Measurements from ENCODE around the gene SETD5. TPM values are rescaled to one million over a fixed set of nuclear protein-coding genes. Genes with fewer than 3 reads are reported as not detected.

Gene SETD5
- total and polyA plus RNA-seq, 4 donors: 23.7 to 178 (median 67.6) TPM

GRCh38 chr3:9512456-9513045 lies 115.1 kb downstream of the SETD5 start:
- no peak for TF ChIP-seq CTCF (IDR thresholded peaks at IDR 0.05; ENCODE audit: control extremely low read depth, extremely low read depth)
- H3K9me3 ChIP-seq (ENCODE audit: control insufficient read depth in 4 of 4, insufficient read depth in 3 of 4, low read length in 3 of 4): no peaks in the 10 kb centered on the region
- H3K27ac ChIP-seq (ENCODE audit: low read depth in 1 of 2, low read length in 1 of 2): no peak overlapping the region
- H3K4me3 ChIP-seq: no peak overlapping the region
- H3K4me1 ChIP-seq (ENCODE audit: control insufficient read depth in 5 of 5, insufficient read depth in 5 of 5, low read length in 5 of 5): no peaks in the 10 kb centered on the region
- no peak for DNase-seq
- H3K9ac ChIP-seq (ENCODE audit: insufficient read depth in 1 of 2, low read length in 2 of 2): no peak overlapping the region
- WGBS, 2 donors: 68 to 71% methylated on average over 7 of the region's 7 CpGs
- peaks cover 0 to 8% (median 3%) of the 10 kb centered on the region in 3 donors for H3K27me3 ChIP-seq (ENCODE audit: control insufficient read depth in 3 of 3, insufficient read depth in 3 of 3, low read length in 2 of 3)
- ATAC-seq (ENCODE audit: insufficient read depth, low FRiP score): no peak
- no peaks in the 10 kb centered on the region for H3K36me3 ChIP-seq (ENCODE audit: control insufficient read depth in 4 of 4, insufficient read depth in 4 of 4, low read length in 4 of 4)

GRCh38 chr3:9514306-9514705 lies 116.9 kb downstream of the SETD5 start:
- WGBS, 2 donors: 71 to 80% methylated on average over 4 of the region's 4 CpGs
- no peak for DNase-seq

GRCh38 chr3:9514956-9515355 lies 117.5 kb downstream of the SETD5 start:
- ATAC-seq (ENCODE audit: insufficient read depth, low FRiP score): no peak
- no peaks in the 10 kb centered on the region for H3K36me3 ChIP-seq (ENCODE audit: control insufficient read depth in 4 of 4, insufficient read depth in 4 of 4, low read length in 4 of 4)
- no peaks in the 10 kb centered on the region for H3K27me3 ChIP-seq (ENCODE audit: control insufficient read depth in 3 of 3, insufficient read depth in 3 of 3, low read length in 2 of 3)
- H3K4me3 ChIP-seq: no peak overlapping the region
- H3K9me3 ChIP-seq (ENCODE audit: control insufficient read depth in 4 of 4, insufficient read depth in 3 of 4, low read length in 3 of 4): no peaks in the 10 kb centered on the region
- no peak overlapping the region for H3K27ac ChIP-seq (ENCODE audit: low read depth in 1 of 2, low read length in 1 of 2)
- WGBS, 2 donors: 57 to 74% methylated on average over 2 of the region's 2 CpGs
- DNase-seq: no peak
- no peak for TF ChIP-seq CTCF (IDR thresholded peaks at IDR 0.05; ENCODE audit: control extremely low read depth, extremely low read depth)
- H3K4me1 ChIP-seq (ENCODE audit: control insufficient read depth in 5 of 5, insufficient read depth in 5 of 5, low read length in 5 of 5): no peaks in the 10 kb centered on the region
- no peak overlapping the region for H3K9ac ChIP-seq (ENCODE audit: insufficient read depth in 1 of 2, low read length in 2 of 2)

More at GRCh38 chr3:9514306-9514705, 116.9 kb downstream of the SETD5 start:
- no peak overlapping the region for H3K9ac ChIP-seq (ENCODE audit: insufficient read depth in 1 of 2, low read length in 2 of 2)
- no peak for TF ChIP-seq CTCF (IDR thresholded peaks at IDR 0.05; ENCODE audit: control extremely low read depth, extremely low read depth)
- H3K4me1 ChIP-seq (ENCODE audit: control insufficient read depth in 5 of 5, insufficient read depth in 5 of 5, low read length in 5 of 5): no peaks in the 10 kb centered on the region
- H3K9me3 ChIP-seq (ENCODE audit: control insufficient read depth in 4 of 4, insufficient read depth in 3 of 4, low read length in 3 of 4): no peaks in the 10 kb centered on the region
- H3K4me3 ChIP-seq: no peak overlapping the region
- ATAC-seq (ENCODE audit: insufficient read depth, low FRiP score): no peak
- no peaks in the 10 kb centered on the region for H3K36me3 ChIP-seq (ENCODE audit: control insufficient read depth in 4 of 4, insufficient read depth in 4 of 4, low read length in 4 of 4)
- peaks cover 0 to 2% (median 0%) of the 10 kb centered on the region in 3 donors for H3K27me3 ChIP-seq (ENCODE audit: control insufficient read depth in 3 of 3, insufficient read depth in 3 of 3, low read length in 2 of 3)
- H3K27ac ChIP-seq (ENCODE audit: low read depth in 1 of 2, low read length in 1 of 2): no peak overlapping the region

GRCh38 chr3:9525078-9525477 lies 127.7 kb downstream of the SETD5 start:
- Histone ChIP-seq H3K9ac (ENCODE audit: insufficient read depth in 1 of 2, low read length in 2 of 2) (no peak overlapping the region), H3K4me3 (no peak overlapping the region), H3K36me3 (ENCODE audit: control insufficient read depth in 4 of 4, insufficient read depth in 4 of 4, low read length in 4 of 4) (no peaks in the 10 kb centered on the region), H3K4me1 (ENCODE audit: control insufficient read depth in 5 of 5, insufficient read depth in 5 of 5, low read length in 5 of 5) (no peaks in the 10 kb centered on the region), H3K9me3 (ENCODE audit: control insufficient read depth in 4 of 4, insufficient read depth in 3 of 4, low read length in 3 of 4) (no peaks in the 10 kb centered on the region), H3K27ac (ENCODE audit: low read depth in 1 of 2, low read length in 1 of 2) (no peak overlapping the region), H3K27me3 (ENCODE audit: control insufficient read depth in 3 of 3, insufficient read depth in 3 of 3, low read length in 2 of 3) (peaks cover 0 to 3% (median 0%) of the 10 kb centered on the region in 3 donors)
- no peak for TF ChIP-seq CTCF (IDR thresholded peaks at IDR 0.05; ENCODE audit: control extremely low read depth, extremely low read depth)
- WGBS, 2 donors: 79 to 84% methylated on average over 2 of the region's 2 CpGs
- ATAC-seq (ENCODE audit: insufficient read depth, low FRiP score) (no peak), DNase-seq (no peak)

Data from lung (tissue), 12 donors.